A549 treated with ZK216348 at 1 μM for 4 hours (cell line): ENCODE results near the gene FAM47C. TPM values are rescaled to one million over a fixed set of nuclear protein-coding genes. Genes with fewer than 3 reads are reported as not detected.

ENCODE experiments used
- total RNA-seq: library from RNA; stranded (reverse); fragments of 200-300 nt; extraction: Qiagen RNA extraction; gene quantifications from 5 replicates; pipeline ENCODE4 v1.2.3, GENCODE V29; 2022; ENCODE audit warnings: low read depth

FAM47C gene
- not detected in 5 replicates for total RNA-seq

DNA sequence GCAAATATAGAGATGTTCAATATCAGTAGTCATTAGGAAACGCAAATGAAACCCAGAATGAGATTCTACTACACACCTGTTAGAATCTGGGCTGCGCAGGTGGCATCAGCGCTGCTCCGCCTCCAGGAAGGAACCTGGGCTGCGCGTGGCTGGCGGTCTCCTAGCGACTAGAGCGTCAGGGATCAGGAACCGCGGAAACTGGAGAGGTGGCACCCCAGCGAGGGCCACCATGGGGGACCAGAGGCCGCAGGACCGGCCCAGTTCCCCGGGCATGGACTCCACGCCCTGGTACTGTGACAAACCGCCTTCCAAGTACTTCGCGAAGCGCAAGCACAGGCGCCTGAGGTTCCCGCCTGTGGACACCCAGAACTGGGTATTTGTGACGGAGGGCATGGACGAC, at the start of gene FAM47C:
TSS of gene FAM47C (plus strand) at position 185 of the 400 bp plus-strand sequence. CDS start at position 230, 45 bp downstream.

